HCT116 (cell line): Measurements from ENCODE around the gene PNPLA6. TPM values are rescaled to one million over a fixed set of nuclear protein-coding genes. Genes with fewer than 3 reads are reported as not detected.
"Not testable (repeated sequence)": the region's sequence is repeated elsewhere in the genome, so short reads cannot be mapped to it uniquely, and the experiment has no call there.

Experiments used
- ATAC-seq: fragments of 200-7000 bp; cut with Tn5 transposase; 2 replicates; pipeline ENCODE4 v1.9.1; 2020; ENCODE audit warnings: mild to moderate bottlenecking, moderate library complexity
- BruUV-seq: library from RNA; stranded (reverse); fragments of 400-500 nt; replicated peaks from 2 replicates; lab custom pipeline; 2021; lab: Mats Ljungman, UMichigan
- CTCF ChIA-PET: fragments of 300-600 bp; sonication (Branson Sonifier 250); formaldehyde crosslinking; loops from one replicate; lab custom pipeline; 2021; ENCODE audit warnings: antibody characterized with exemption; lab: Charles Lee
- POLR2A ChIA-PET: fragments of 300-600, 350-600 bp; sonication (Branson Sonifier 250); formaldehyde crosslinking; loops from one replicate; lab custom pipeline; 2021; ENCODE audit warnings: antibody characterized with exemption; lab: Charles Lee
- RAD21 ChIA-PET, 2 experiments: fragments of 300-600 bp; sonication (Branson Sonifier 250); formaldehyde crosslinking; loops; one replicate each; lab custom pipeline; 2023; ENCODE audit warnings: low total read pairs in 2 of 2; ENCODE audit not compliant: uncharacterized antibody in 2 of 2, unreplicated experiment in 2 of 2, low non-redundant PET in 1 of 2; lab: Charles Lee
- DNase-seq: peaks from one replicate; pipeline ENCODE4 v3.0.0-alpha.2; 2010; ENCODE audit warnings: low read depth, low spot score
- H2AFZ ChIP-seq: fragments of 200-600 bp; shearing (Covaris generic), sonication (generic); 2 replicates; pipeline ENCODE4 v1.6.1; 2017; ENCODE audit warnings: low read depth, mixed run types, mixed read lengths, antibody characterized with exemption, low read length; ENCODE audit not compliant: poor library complexity, severe bottlenecking
- H3K27ac ChIP-seq: 2 replicates; pipeline ENCODE4 v1.5.1; 2012; ENCODE audit warnings: low read depth, low read length
- H3K27me3 ChIP-seq: fragments of 200-600 bp; sonication (generic); 2 replicates; pipeline ENCODE4 v1.6.1; 2016; ENCODE audit warnings: mixed run types, low read length, mixed read lengths; ENCODE audit not compliant: insufficient read depth
- H3K36me3 ChIP-seq, 2 experiments: fragments of 200-500 bp in 1 of 2; fragments of 200-600 bp in 1 of 2; sonication (Bioruptor generic) in 1 of 2; sonication (generic) in 1 of 2; 2 replicates each; pipeline versions ENCODE4 v1.5.1 to v1.6.1; 2014 to 2016; ENCODE audit warnings: low read length in 2 of 2, inconsistent platforms in 1 of 2, mixed read lengths in 1 of 2, mixed run types in 1 of 2; ENCODE audit not compliant: insufficient read depth in 2 of 2, control insufficient read depth in 1 of 2
- H3K4me1 ChIP-seq, 2 experiments: fragments of 200-600 bp in 1 of 2; sonication (generic) in 1 of 2; 2 replicates each; pipeline versions ENCODE4 v1.5.1 to v1.6.1; 2012 to 2017; ENCODE audit warnings: low read length in 2 of 2, inconsistent platforms in 1 of 2, mild to moderate bottlenecking in 1 of 2, mixed read lengths in 1 of 2, mixed run types in 1 of 2, moderate library complexity in 1 of 2; ENCODE audit not compliant: insufficient read depth in 2 of 2, control insufficient read depth in 1 of 2
- H3K4me2 ChIP-seq: fragments of 200-600 bp; sonication (generic); 2 replicates; pipeline ENCODE4 v1.6.1; 2017; ENCODE audit warnings: mixed run types, low read length, mixed read lengths
- H3K4me3 ChIP-seq, 2 experiments: fragments of 200-600 bp in 1 of 2; sonication (generic) in 1 of 2; replicated peaks in 1 of 2; 2 replicates each; pipeline ENCODE4 v1.5.1; 2011 to 2016; ENCODE audit warnings: low read length in 2 of 2, control low read depth in 1 of 2, low read depth in 1 of 2, mild to moderate bottlenecking in 1 of 2, mixed read lengths in 1 of 2, mixed run types in 1 of 2
- H3K79me2 ChIP-seq: fragments of 200-600 bp; sonication (generic); 2 replicates; pipeline ENCODE4 v1.6.1; 2017; ENCODE audit warnings: mild to moderate bottlenecking, mixed run types, low read length, moderate library complexity, mixed read lengths; ENCODE audit not compliant: insufficient read depth
- H3K9ac ChIP-seq: fragments of 200-600 bp; sonication (generic); 2 replicates; pipeline ENCODE4 v1.6.1; 2016; ENCODE audit warnings: low read length, mixed read lengths
- H3K9me2 ChIP-seq: fragments of 200-600 bp; sonication (generic), shearing (Covaris generic); 2 replicates; pipeline ENCODE4 v1.6.1; 2017; ENCODE audit warnings: mixed run types, mild to moderate bottlenecking, moderate library complexity; ENCODE audit not compliant: insufficient read depth
- H3K9me3 ChIP-seq, 2 experiments: fragments of 200-500 bp in 1 of 2; fragments of 200-600 bp in 1 of 2; sonication (Bioruptor generic) in 1 of 2; sonication (generic) in 1 of 2; 2 replicates each; pipeline ENCODE4 v1.6.1; 2014 to 2017; ENCODE audit warnings: low read length in 2 of 2, mixed read lengths in 2 of 2, inconsistent platforms in 1 of 2, low read depth in 1 of 2, mild to moderate bottlenecking in 1 of 2, mixed run types in 1 of 2, moderate library complexity in 1 of 2; ENCODE audit not compliant: control insufficient read depth in 1 of 2, insufficient read depth in 1 of 2
- H4K20me1 ChIP-seq: fragments of 200-600 bp; sonication (generic), shearing (Covaris generic); 2 replicates; pipeline ENCODE4 v1.6.1; 2017; ENCODE audit warnings: mixed run types, mild to moderate bottlenecking, moderate library complexity; ENCODE audit not compliant: insufficient read depth
- CBX3 ChIP-seq: IDR thresholded peaks from 2 replicates; pipeline ENCODE4 v1.6.1; 2012; ENCODE audit warnings: low read depth
- EZH2 ChIP-seq: fragments of 200-600 bp; sonication (generic); IDR thresholded peaks from 2 replicates; pipeline ENCODE4 v1.6.1; 2017; ENCODE audit warnings: antibody characterized with exemption, mixed run types
- EZH2phosphoT487 ChIP-seq: fragments of 200-600 bp; IDR thresholded peaks from 2 replicates; pipeline ENCODE4 v1.6.1; 2018; ENCODE audit warnings: antibody characterized with exemption, borderline replicate concordance
- POLR2AphosphoS5 ChIP-seq: IDR thresholded peaks from 2 replicates; pipeline ENCODE4 v1.6.1; 2011; ENCODE audit warnings: mild to moderate bottlenecking, low read depth, low read length, moderate library complexity
- RAD21 ChIP-seq: IDR thresholded peaks from 2 replicates; pipeline ENCODE4 v1.6.1; 2012; ENCODE audit warnings: low read depth, mild to moderate bottlenecking
- REST ChIP-seq: IDR thresholded peaks from 2 replicates; pipeline ENCODE4 v1.6.1; 2012; ENCODE audit warnings: low read depth
- TCF7L2 ChIP-seq: IDR thresholded peaks from 2 replicates; pipeline ENCODE4 v1.7.0; 2011; ENCODE audit warnings: borderline replicate concordance, inconsistent platforms; ENCODE audit not compliant: insufficient read depth, insufficient read length; ENCODE audit errors: extremely low read depth
- ZBTB33 ChIP-seq: IDR thresholded peaks from 2 replicates; pipeline ENCODE4 v1.6.1; 2011; ENCODE audit warnings: mild to moderate bottlenecking, low read length, moderate library complexity; ENCODE audit not compliant: insufficient replicate concordance; ENCODE audit errors: extremely low read depth
- ZFX ChIP-seq: fragments of 450-650 bp; IDR thresholded peaks from 2 replicates; pipeline ENCODE4 v1.6.1; 2017
- intact Hi-C: fragments of 100-400 bp; cut with micrococcal nuclease; formaldehyde crosslinking; loops from 2 replicates; pipeline ENCODE4 v1.10.0; 2022
- total RNA-seq: library from RNA; stranded (reverse); gene quantifications from one replicate; pipeline ENCODE4 v1.2.1, GENCODE V29; 2021; ENCODE audit not compliant: unreplicated experiment
- TF ChIP-seq, protein P1 (sequence below), 3 experiments: fragments of 200-600 bp in 1 of 3; sonication (generic) in 1 of 3; IDR thresholded peaks in 2 of 3; conservative IDR thresholded peaks in 1 of 3; 2 replicates each; pipeline ENCODE4 v1.5.1; 2012 to 2017; ENCODE audit warnings: low read depth in 2 of 3, low read length in 2 of 3, antibody characterized with exemption in 1 of 3, borderline replicate concordance in 1 of 3, control low read depth in 1 of 3, mild to moderate bottlenecking in 1 of 3, mixed read lengths in 1 of 3, mixed run types in 1 of 3, moderate library complexity in 1 of 3; ENCODE audit not compliant: insufficient read depth in 1 of 3

Gene PNPLA6
- total RNA-seq, 1 experiment from 2014 or later, result 159 TPM

DNA sequence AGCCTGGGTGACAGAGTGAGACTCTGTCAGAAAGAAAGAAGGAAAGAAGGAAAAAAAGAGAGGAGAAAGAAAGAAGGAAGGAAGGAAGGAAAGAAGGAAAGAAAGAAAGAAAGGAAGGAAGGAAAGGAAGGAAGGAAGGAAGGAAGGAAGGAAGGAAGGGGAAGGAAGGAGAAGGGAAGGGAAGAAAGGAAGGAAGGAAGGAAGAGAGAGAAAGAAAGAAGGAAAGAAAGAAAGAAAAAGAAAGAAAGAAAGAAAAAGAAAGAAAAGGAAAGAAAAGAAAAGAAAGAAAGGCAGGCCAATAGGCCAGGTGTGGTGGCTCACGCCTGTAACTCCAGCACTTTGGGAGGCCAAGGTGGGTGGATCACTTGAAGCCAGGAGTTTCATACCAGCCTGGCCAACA is 41.9 kb downstream of the PNPLA6 start:
- H3K27ac ChIP-seq, H2AFZ ChIP-seq, H4K20me1 ChIP-seq, H3K36me3 ChIP-seq, H3K79me2 ChIP-seq, BruUV-seq, H3K27me3 ChIP-seq, H3K4me3 ChIP-seq, ATAC-seq, RAD21 ChIA-PET, H3K4me2 ChIP-seq, H3K9me3 ChIP-seq, intact Hi-C loops, DNase-seq, POLR2A ChIA-PET, H3K9me2 ChIP-seq, H3K9ac ChIP-seq: not testable (repeated sequence)
- peaks cover 14 to 23% of the 10 kb centered on the region in 2 experiments for H3K4me1 ChIP-seq
- CTCF ChIA-PET, result interaction anchor here (3.5 kb wide), 1 partner anchor 9 kb away, joined by 9 read pairs; no protein-coding TSS in a partner anchor

GRCh38 chr19:7578127-7578526 is 42.6 kb downstream of the PNPLA6 start:
- Histone ChIP-seq H3K9ac (no peak overlapping the region), H3K4me3 (no peak overlapping the region), H3K27me3 (no peaks in the 10 kb centered on the region), H3K9me3 (no peaks in the 10 kb centered on the region), H3K27ac (no peak overlapping the region), H3K4me1 (peaks cover 11 to 16% of the 10 kb centered on the region in 2 experiments), H3K4me2 (no peak overlapping the region), H4K20me1 (no peaks in the 10 kb centered on the region), H2AFZ (no peak overlapping the region), H3K9me2 (no peaks in the 10 kb centered on the region), H3K79me2 (no peaks in the 10 kb centered on the region), H3K36me3 (no peaks in the 10 kb centered on the region)
- POLR2A ChIA-PET, result no interaction called here
- CTCF ChIA-PET, result interaction anchor here (3.5 kb wide), 1 partner anchor 10 kb away, joined by 9 read pairs; no protein-coding TSS in a partner anchor
- ATAC-seq (no peak), DNase-seq (no peak)
- intact Hi-C loops, result no loop called here
- RAD21 ChIA-PET, result no interaction called here
- BruUV-seq, result no TSS peak
- TF ChIP-seq, protein P1, sequence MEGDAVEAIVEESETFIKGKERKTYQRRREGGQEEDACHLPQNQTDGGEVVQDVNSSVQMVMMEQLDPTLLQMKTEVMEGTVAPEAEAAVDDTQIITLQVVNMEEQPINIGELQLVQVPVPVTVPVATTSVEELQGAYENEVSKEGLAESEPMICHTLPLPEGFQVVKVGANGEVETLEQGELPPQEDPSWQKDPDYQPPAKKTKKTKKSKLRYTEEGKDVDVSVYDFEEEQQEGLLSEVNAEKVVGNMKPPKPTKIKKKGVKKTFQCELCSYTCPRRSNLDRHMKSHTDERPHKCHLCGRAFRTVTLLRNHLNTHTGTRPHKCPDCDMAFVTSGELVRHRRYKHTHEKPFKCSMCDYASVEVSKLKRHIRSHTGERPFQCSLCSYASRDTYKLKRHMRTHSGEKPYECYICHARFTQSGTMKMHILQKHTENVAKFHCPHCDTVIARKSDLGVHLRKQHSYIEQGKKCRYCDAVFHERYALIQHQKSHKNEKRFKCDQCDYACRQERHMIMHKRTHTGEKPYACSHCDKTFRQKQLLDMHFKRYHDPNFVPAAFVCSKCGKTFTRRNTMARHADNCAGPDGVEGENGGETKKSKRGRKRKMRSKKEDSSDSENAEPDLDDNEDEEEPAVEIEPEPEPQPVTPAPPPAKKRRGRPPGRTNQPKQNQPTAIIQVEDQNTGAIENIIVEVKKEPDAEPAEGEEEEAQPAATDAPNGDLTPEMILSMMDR (IDR thresholded peaks at IDR 0.05 in 2 of 3, conservative IDR thresholded peaks at IDR 0.05 in 1 of 3; ENCODE audit: borderline replicate concordance in 1 of 3, insufficient read depth in 1 of 3, low read depth in 2 of 3, low read length in 2 of 3), result no peak
- TF ChIP-seq POLR2AphosphoS5, result no peak
- no peak for TF ChIP-seq EZH2phosphoT487
- TF ChIP-seq TCF7L2, result no peak
- no peak for TF ChIP-seq ZBTB33
- TF ChIP-seq EZH2, result no peak
- no peak for TF ChIP-seq REST
- TF ChIP-seq CBX3, result no peak
- TF ChIP-seq ZFX, result no peak
- no peak for TF ChIP-seq RAD21
